ENCODE measurements around the gene ANO7.

The ANO7 gene

GRCh38 chr2:241216211-241216761 lies 27.8 kb downstream of the ANO7 start:
- H3K36me3 ChIP-seq: no peaks in the 10 kb centered on the region
- no peak overlapping the region for H3K4me3 ChIP-seq (ENCODE audit: low read depth in 1 of 2, low read length in 1 of 2)
- peaks cover 10 to 13% of the 10 kb centered on the region in 2 experiments for H3K4me1 ChIP-seq (ENCODE audit: control insufficient read depth in 1 of 2, insufficient read depth in 1 of 2, low read depth in 1 of 2, low read length in 1 of 2)
- TF ChIP-seq, protein P1, sequence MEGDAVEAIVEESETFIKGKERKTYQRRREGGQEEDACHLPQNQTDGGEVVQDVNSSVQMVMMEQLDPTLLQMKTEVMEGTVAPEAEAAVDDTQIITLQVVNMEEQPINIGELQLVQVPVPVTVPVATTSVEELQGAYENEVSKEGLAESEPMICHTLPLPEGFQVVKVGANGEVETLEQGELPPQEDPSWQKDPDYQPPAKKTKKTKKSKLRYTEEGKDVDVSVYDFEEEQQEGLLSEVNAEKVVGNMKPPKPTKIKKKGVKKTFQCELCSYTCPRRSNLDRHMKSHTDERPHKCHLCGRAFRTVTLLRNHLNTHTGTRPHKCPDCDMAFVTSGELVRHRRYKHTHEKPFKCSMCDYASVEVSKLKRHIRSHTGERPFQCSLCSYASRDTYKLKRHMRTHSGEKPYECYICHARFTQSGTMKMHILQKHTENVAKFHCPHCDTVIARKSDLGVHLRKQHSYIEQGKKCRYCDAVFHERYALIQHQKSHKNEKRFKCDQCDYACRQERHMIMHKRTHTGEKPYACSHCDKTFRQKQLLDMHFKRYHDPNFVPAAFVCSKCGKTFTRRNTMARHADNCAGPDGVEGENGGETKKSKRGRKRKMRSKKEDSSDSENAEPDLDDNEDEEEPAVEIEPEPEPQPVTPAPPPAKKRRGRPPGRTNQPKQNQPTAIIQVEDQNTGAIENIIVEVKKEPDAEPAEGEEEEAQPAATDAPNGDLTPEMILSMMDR (IDR thresholded peaks at IDR 0.05): no peak
- peaks cover 40% of the 10 kb centered on the region for H3K27me3 ChIP-seq
- no peak overlapping the region for H3K27ac ChIP-seq
- H3K9me3 ChIP-seq: no peaks in the 10 kb centered on the region

GRCh38 chr2:241217320-241218031 lies 29.0 kb downstream of the ANO7 start:
- Histone ChIP-seq H3K27ac (no peak overlapping the region), H3K27me3 (peaks cover 40% of the 10 kb centered on the region), H3K4me3 (ENCODE audit: low read depth in 1 of 2, low read length in 1 of 2) (peak overlapping the region; percentile 34 to 49), H3K4me1 (ENCODE audit: control insufficient read depth in 1 of 2, insufficient read depth in 1 of 2, low read depth in 1 of 2, low read length in 1 of 2) (peaks cover 10 to 13% of the 10 kb centered on the region in 2 experiments), H3K36me3 (no peaks in the 10 kb centered on the region), H3K9me3 (no peaks in the 10 kb centered on the region)
- TF ChIP-seq, protein P1 (IDR thresholded peaks at IDR 0.05): no peak

- Histone ChIP-seq H3K27me3 (peaks cover 40% of the 10 kb centered on the region), H3K4me3 (ENCODE audit: low read depth in 1 of 2, low read length in 1 of 2) (peak overlapping the region; percentile 49 to 56), H3K9me3 (no peaks in the 10 kb centered on the region), H3K36me3 (no peaks in the 10 kb centered on the region), H3K4me1 (ENCODE audit: control insufficient read depth in 1 of 2, insufficient read depth in 1 of 2, low read depth in 1 of 2, low read length in 1 of 2) (peaks cover 10 to 13% of the 10 kb centered on the region in 2 experiments), H3K27ac (no peak overlapping the region)
- TF ChIP-seq, protein P1 (IDR thresholded peaks at IDR 0.05): peak; percentile 29
Measured at GRCh38 chr2:241218131-241219029, 29.9 kb downstream of the ANO7 start.

GRCh38 chr2:241219030-241219382 lies 30.5 kb downstream of the ANO7 start:
- no peak overlapping the region for H3K27ac ChIP-seq
- peaks cover 40% of the 10 kb centered on the region for H3K27me3 ChIP-seq
- TF ChIP-seq, protein P1 (IDR thresholded peaks at IDR 0.05): no peak
- H3K4me3 ChIP-seq (ENCODE audit: low read depth in 1 of 2, low read length in 1 of 2): peak overlapping the region; percentile 49 to 56
- no peaks in the 10 kb centered on the region for H3K9me3 ChIP-seq
- H3K4me1 ChIP-seq (ENCODE audit: control insufficient read depth in 1 of 2, insufficient read depth in 1 of 2, low read depth in 1 of 2, low read length in 1 of 2): peaks cover 10 to 13% of the 10 kb centered on the region in 2 experiments
- H3K36me3 ChIP-seq: no peaks in the 10 kb centered on the region

GRCh38 chr2:241219856-241220356 lies 31.4 kb downstream of the ANO7 start:
- peaks cover 10 to 13% of the 10 kb centered on the region in 2 experiments for H3K4me1 ChIP-seq (ENCODE audit: control insufficient read depth in 1 of 2, insufficient read depth in 1 of 2, low read depth in 1 of 2, low read length in 1 of 2)
- peaks cover 2% of the 10 kb centered on the region for H3K36me3 ChIP-seq
- H3K27me3 ChIP-seq: peaks cover 37% of the 10 kb centered on the region
- H3K27ac ChIP-seq: no peak overlapping the region
- H3K9me3 ChIP-seq: no peaks in the 10 kb centered on the region
- H3K4me3 ChIP-seq (ENCODE audit: low read depth in 1 of 2, low read length in 1 of 2): no peak overlapping the region
- TF ChIP-seq, protein P1 (IDR thresholded peaks at IDR 0.05): no peak
